Endothelial cell (in vitro differentiated cells): ENCODE data around the gene HMG20A. TPM values are rescaled to one million over a fixed set of nuclear protein-coding genes. Genes with fewer than 3 reads are reported as not detected.
A peak's percentile ranks its signal among the peaks of the same experiment; 100 is the strongest.

ENCODE experiments used
- DNase-seq: peaks from one replicate; pipeline ENCODE4 v3.0.0; 2021; ENCODE audit warnings: low spot score
- H3K27ac Mint-ChIP-seq: one replicate; pipeline ENCODE4 v1.8.0; 2021; ENCODE audit warnings: mixed read lengths, inconsistent platforms; ENCODE audit not compliant: unreplicated experiment
- H3K27me3 Mint-ChIP-seq: one replicate; pipeline ENCODE4 v1.8.0; 2021; ENCODE audit warnings: mild to moderate bottlenecking, moderate library complexity, mixed read lengths, inconsistent platforms; ENCODE audit not compliant: unreplicated experiment
- H3K36me3 Mint-ChIP-seq: one replicate; pipeline ENCODE4 v1.8.0; 2021; ENCODE audit warnings: mild to moderate bottlenecking, low read depth, mixed read lengths, inconsistent platforms; ENCODE audit not compliant: unreplicated experiment
- H3K4me1 Mint-ChIP-seq: one replicate; pipeline ENCODE4 v1.8.0; 2021; ENCODE audit warnings: mild to moderate bottlenecking, mixed read lengths, inconsistent platforms; ENCODE audit not compliant: unreplicated experiment
- H3K4me3 Mint-ChIP-seq: one replicate; pipeline ENCODE4 v1.8.0; 2021; ENCODE audit warnings: mild to moderate bottlenecking, mixed read lengths, inconsistent platforms; ENCODE audit not compliant: unreplicated experiment
- H3K9me3 Mint-ChIP-seq: one replicate; pipeline ENCODE4 v1.8.0; 2021; ENCODE audit warnings: mixed read lengths, inconsistent platforms; ENCODE audit not compliant: unreplicated experiment
- CTCF ChIP-seq: fragments of 200-600 bp; sonication (generic); IDR thresholded peaks from one replicate; pipeline ENCODE4 v1.5.0; 2021; ENCODE audit warnings: antibody characterized with exemption; ENCODE audit not compliant: unreplicated experiment
- total RNA-seq: library from RNA; stranded (reverse); fragmentation: NEBNext Ultra II Directional; extraction: Animal tissue kit (Norgen Biotek cat#: 25700); gene quantifications from one replicate; pipeline ENCODE4 v1.2.1, GENCODE V29; 2021; ENCODE audit not compliant: unreplicated experiment

Gene HMG20A
- total RNA-seq, 1 donor from 2014 or later = 111 TPM

GRCh38 chr15:77430213-77430612 lies 9.5 kb downstream of the HMG20A start:
- H3K27ac Mint-ChIP-seq = no peak overlapping the region
- H3K27me3 Mint-ChIP-seq = no peaks in the 10 kb centered on the region
- DNase-seq = no peak
- TF ChIP-seq CTCF = no peak
- no peaks in the 10 kb centered on the region for H3K9me3 Mint-ChIP-seq
- H3K4me3 Mint-ChIP-seq = no peak overlapping the region
- peaks cover 21% of the 10 kb centered on the region for H3K4me1 Mint-ChIP-seq
- no peaks in the 10 kb centered on the region for H3K36me3 Mint-ChIP-seq

- H3K36me3 Mint-ChIP-seq = no peaks in the 10 kb centered on the region
- no peak for TF ChIP-seq CTCF
Observed at GRCh38 chr15:77430652-77431051, 10.0 kb downstream of the HMG20A start.

GRCh38 chr15:77436822-77437221 lies 16.1 kb downstream of the HMG20A start:
- no peaks in the 10 kb centered on the region for H3K36me3 Mint-ChIP-seq
- H3K4me3 Mint-ChIP-seq = no peak overlapping the region
- no peak overlapping the region for H3K27ac Mint-ChIP-seq
- H3K4me1 Mint-ChIP-seq = peaks cover 25% of the 10 kb centered on the region
- no peaks in the 10 kb centered on the region for H3K9me3 Mint-ChIP-seq
- H3K27me3 Mint-ChIP-seq = no peaks in the 10 kb centered on the region
- DNase-seq = no peak
- TF ChIP-seq CTCF = no peak

More at GRCh38 chr15:77430652-77431051, 10.0 kb downstream of the HMG20A start:
- Mint-ChIP-seq H3K27ac (no peak overlapping the region), H3K4me1 (peaks cover 21% of the 10 kb centered on the region), H3K9me3 (no peaks in the 10 kb centered on the region), H3K4me3 (no peak overlapping the region), H3K27me3 (no peaks in the 10 kb centered on the region)
- DNase-seq = no peak

- H3K4me1 Mint-ChIP-seq = peaks cover 26% of the 10 kb centered on the region
- no peaks in the 10 kb centered on the region for H3K36me3 Mint-ChIP-seq
- no peak for DNase-seq
- no peaks in the 10 kb centered on the region for H3K9me3 Mint-ChIP-seq
- H3K4me3 Mint-ChIP-seq = no peak overlapping the region
- no peaks in the 10 kb centered on the region for H3K27me3 Mint-ChIP-seq
- no peak overlapping the region for H3K27ac Mint-ChIP-seq
- TF ChIP-seq CTCF = no peak
Observed at GRCh38 chr15:77437264-77437663, 16.6 kb downstream of the HMG20A start.

- no peak for DNase-seq
- no peak for TF ChIP-seq CTCF
- peaks cover 44% of the 10 kb centered on the region for H3K4me1 Mint-ChIP-seq
- no peaks in the 10 kb centered on the region for H3K27me3 Mint-ChIP-seq
- no peak overlapping the region for H3K4me3 Mint-ChIP-seq
- H3K9me3 Mint-ChIP-seq = no peaks in the 10 kb centered on the region
- H3K36me3 Mint-ChIP-seq = no peaks in the 10 kb centered on the region
- peak overlapping the region; percentile 27 for H3K27ac Mint-ChIP-seq
Observed at GRCh38 chr15:77440378-77440999, 19.8 kb downstream of the HMG20A start.
